Activated CD4-positive, alpha-beta T cell treated with anti-CD3 and anti-CD28 coated beads, Interleukin-2, amount 50 U/mL, for 16 hours (primary cell): Measurements from ENCODE around the gene ROGDI.

Experiments
- DNase-seq: peaks from one replicate; pipeline ENCODE4 v3.0.0-alpha.2; 2020

Gene ROGDI

GRCh38 chr16:4801962-4802658, at the start of gene ROGDI:
Gene ROGDI, minus strand, starts transcription at chr16:4802633. Its CDS starts 62 bp downstream, at chr16:4802571.
- peak; percentile 70 for DNase-seq

- no peak for DNase-seq
Measured at GRCh38 chr16:4850211-4850610, 47.8 kb upstream of the ROGDI start.

GRCh38 chr16:4847774-4848587, 45.5 kb upstream of the ROGDI start:
- peak; percentile 49 for DNase-seq

GRCh38 chr16:4846901-4847773, 44.7 kb upstream of the ROGDI start, which contains the start of the genes GLYR1 and UBN1:
Gene GLYR1, minus strand, starts transcription at chr16:4847288. Its CDS starts 23 bp downstream, at chr16:4847265.
Gene UBN1, plus strand, starts transcription at chr16:4847481. Its CDS starts 5,437 bp downstream, at chr16:4852918.
- DNase-seq, result peak; percentile 99

GRCh38 chr16:4846503-4846900, 44.1 kb upstream of the ROGDI start:
- DNase-seq, result peak; percentile 33

GRCh38 chr16:4840984-4841383, 38.6 kb upstream of the ROGDI start:
- DNase-seq, result no peak

GRCh38 chr16:4839942-4840341, 37.5 kb upstream of the ROGDI start:
- DNase-seq, result no peak

GRCh38 chr16:4837733-4838501, 35.5 kb upstream of the ROGDI start:
- no peak for DNase-seq

- no peak for DNase-seq
Measured at GRCh38 chr16:4836727-4837126, 34.3 kb upstream of the ROGDI start.

- peak; percentile 10 for DNase-seq
Measured at GRCh38 chr16:4833584-4833983, 31.2 kb upstream of the ROGDI start.

GRCh38 chr16:4832698-4833343, 30.4 kb upstream of the ROGDI start:
- DNase-seq, result no peak

GRCh38 chr16:4831616-4832015, 29.2 kb upstream of the ROGDI start:
- DNase-seq, result no peak

GRCh38 chr16:4830408-4830807, 28.0 kb upstream of the ROGDI start:
- no peak for DNase-seq

- no peak for DNase-seq
Measured at GRCh38 chr16:4828567-4829321, 26.3 kb upstream of the ROGDI start.

GRCh38 chr16:4826980-4827379, 24.5 kb upstream of the ROGDI start:
- DNase-seq, result no peak

- no peak for DNase-seq
Measured at GRCh38 chr16:4826526-4826925, 24.1 kb upstream of the ROGDI start.

- no peak for DNase-seq
Measured at GRCh38 chr16:4825196-4825595, 22.8 kb upstream of the ROGDI start.

- DNase-seq, result no peak
Measured at GRCh38 chr16:4820652-4821051, 18.2 kb upstream of the ROGDI start.

- DNase-seq, result no peak
Measured at GRCh38 chr16:4814542-4815173, 12.2 kb upstream of the ROGDI start.

- no peak for DNase-seq
Measured at GRCh38 chr16:4814046-4814445, 11.6 kb upstream of the ROGDI start.
